ENCODE data around the gene SMAD9. TPM values are rescaled to one million over a fixed set of nuclear protein-coding genes. Genes with fewer than 3 reads are reported as not detected.

The SMAD9 gene
- 10 to 100 TPM in 1 of 4 donors, 1 to 10 TPM in 3; 4.8 to 10.7 (median 6.6) TPM for total RNA-seq

GRCh38 chr13:36919833-36920615 lies at the start of gene SMAD9:
SMAD9 (minus strand) TSS chr13:36920238; CDS start chr13:36879689, 40,549 bp downstream.
- TF ChIP-seq, protein P1, sequence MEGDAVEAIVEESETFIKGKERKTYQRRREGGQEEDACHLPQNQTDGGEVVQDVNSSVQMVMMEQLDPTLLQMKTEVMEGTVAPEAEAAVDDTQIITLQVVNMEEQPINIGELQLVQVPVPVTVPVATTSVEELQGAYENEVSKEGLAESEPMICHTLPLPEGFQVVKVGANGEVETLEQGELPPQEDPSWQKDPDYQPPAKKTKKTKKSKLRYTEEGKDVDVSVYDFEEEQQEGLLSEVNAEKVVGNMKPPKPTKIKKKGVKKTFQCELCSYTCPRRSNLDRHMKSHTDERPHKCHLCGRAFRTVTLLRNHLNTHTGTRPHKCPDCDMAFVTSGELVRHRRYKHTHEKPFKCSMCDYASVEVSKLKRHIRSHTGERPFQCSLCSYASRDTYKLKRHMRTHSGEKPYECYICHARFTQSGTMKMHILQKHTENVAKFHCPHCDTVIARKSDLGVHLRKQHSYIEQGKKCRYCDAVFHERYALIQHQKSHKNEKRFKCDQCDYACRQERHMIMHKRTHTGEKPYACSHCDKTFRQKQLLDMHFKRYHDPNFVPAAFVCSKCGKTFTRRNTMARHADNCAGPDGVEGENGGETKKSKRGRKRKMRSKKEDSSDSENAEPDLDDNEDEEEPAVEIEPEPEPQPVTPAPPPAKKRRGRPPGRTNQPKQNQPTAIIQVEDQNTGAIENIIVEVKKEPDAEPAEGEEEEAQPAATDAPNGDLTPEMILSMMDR (IDR thresholded peaks at IDR 0.05; ENCODE audit: low read depth), result no peak

DNA sequence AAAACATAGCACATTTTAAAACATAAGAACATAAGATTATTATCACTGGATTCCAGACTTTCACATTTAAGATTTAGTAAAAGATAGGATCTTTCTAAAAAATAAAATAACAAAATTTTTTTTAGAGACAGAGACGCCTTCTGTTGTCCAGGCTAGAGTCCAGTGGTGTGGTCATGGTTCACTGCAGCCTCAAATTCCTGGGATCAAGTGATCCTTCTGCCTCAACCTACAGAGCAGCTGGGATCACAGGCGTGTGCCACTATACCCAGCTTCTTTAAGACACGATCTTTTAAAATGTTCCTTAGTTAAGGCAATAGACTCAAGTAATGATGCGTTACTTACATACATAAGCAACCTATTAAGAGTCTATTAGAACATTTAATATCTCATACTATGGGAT lies 46.4 kb upstream of the SMAD9 start:
- TF ChIP-seq, protein P1 (IDR thresholded peaks at IDR 0.05; ENCODE audit: low read depth), result no peak

DNA sequence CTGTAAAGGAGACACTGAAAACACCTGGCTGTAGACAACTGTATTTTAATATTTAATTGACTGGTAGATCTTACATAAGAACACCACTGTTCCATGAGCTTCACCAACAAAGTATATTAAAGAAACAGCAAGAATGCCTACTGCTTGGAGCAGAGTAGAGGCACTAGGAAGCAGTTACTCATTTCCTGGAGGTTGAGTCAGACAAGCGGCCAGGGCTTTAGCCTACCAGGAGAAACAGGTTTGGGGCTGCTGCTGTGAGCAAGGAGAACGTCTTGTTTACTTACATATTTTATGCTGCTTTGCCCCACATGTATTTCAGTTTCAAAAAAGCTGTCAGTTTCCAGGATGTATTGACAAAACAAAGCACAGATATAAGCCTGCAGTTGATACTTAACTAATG lies 45.7 kb upstream of the SMAD9 start:
- TF ChIP-seq, protein P1 (IDR thresholded peaks at IDR 0.05; ENCODE audit: low read depth), result no peak

- TF ChIP-seq, protein P1 (IDR thresholded peaks at IDR 0.05; ENCODE audit: low read depth), result no peak
Observed at GRCh38 chr13:36959456-36960116, 39.5 kb upstream of the SMAD9 start.

DNA sequence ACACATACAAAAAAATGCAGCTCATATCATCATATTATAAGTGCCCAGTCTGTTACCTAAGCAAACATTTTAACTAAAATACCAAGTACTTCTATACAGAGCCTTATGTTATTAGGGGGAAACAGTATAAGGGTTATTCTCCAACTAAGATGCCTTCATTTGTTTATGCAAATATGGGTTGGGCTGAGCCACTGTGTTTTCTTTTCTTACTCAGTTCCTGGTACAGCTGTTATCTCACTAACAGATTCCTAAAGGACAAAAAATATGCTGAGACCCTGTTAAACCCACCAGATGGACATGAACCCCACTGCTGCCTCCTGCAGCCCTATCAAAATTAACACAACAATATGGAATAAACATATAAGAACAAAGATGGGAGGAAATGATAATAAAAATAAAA lies 34.5 kb upstream of the SMAD9 start:
- TF ChIP-seq, protein P1 (IDR thresholded peaks at IDR 0.05; ENCODE audit: low read depth), result no peak

- TF ChIP-seq, protein P1 (IDR thresholded peaks at IDR 0.05; ENCODE audit: low read depth), result no peak
Observed at GRCh38 chr13:36950920-36951319, 30.9 kb upstream of the SMAD9 start.

DNA sequence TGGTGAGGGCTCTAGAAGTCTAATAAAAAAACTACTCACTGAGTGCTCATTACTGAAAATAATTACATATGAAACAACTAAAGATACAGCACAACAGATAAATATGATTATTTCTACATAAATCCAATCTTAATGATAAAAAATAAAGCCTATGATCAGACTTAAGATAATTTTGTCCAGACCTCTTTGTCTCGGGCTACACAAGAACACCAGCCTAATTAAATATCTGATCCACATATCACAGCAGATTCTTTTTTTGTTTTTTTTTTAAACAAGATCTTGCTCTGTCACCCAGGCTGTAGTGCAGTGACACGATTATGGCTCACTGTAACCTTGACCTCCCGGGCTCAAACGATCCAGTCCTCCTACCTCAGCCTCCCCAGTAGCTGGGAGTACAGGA lies 30.3 kb upstream of the SMAD9 start:
- TF ChIP-seq, protein P1 (IDR thresholded peaks at IDR 0.05; ENCODE audit: low read depth), result no peak

All from subcutaneous adipose tissue (tissue), 4 donors.